ENCODE measurements around the gene SF3A2.

Gene SF3A2

GRCh38 chr19:2243274-2244124, 6.9 kb downstream of the SF3A2 start:
- DNase-seq, result no peak

GRCh38 chr19:2244125-2244411, 7.4 kb downstream of the SF3A2 start:
- DNase-seq, result no peak

- DNase-seq, result no peak
Observed at GRCh38 chr19:2244486-2244885, 7.9 kb downstream of the SF3A2 start.

- no peak for DNase-seq
Observed at GRCh38 chr19:2245273-2245672, 8.6 kb downstream of the SF3A2 start.

GRCh38 chr19:2246014-2246620, 9.5 kb downstream of the SF3A2 start:
- DNase-seq, result no peak

- DNase-seq, result no peak
Observed at GRCh38 chr19:2246801-2247361, 10.3 kb downstream of the SF3A2 start.

GRCh38 chr19:2247433-2248101, 10.9 kb downstream of the SF3A2 start:
- no peak for DNase-seq

GRCh38 chr19:2248136-2249009, 11.7 kb downstream of the SF3A2 start:
- no peak for DNase-seq

- no peak for DNase-seq
Observed at GRCh38 chr19:2249010-2249866, 12.6 kb downstream of the SF3A2 start, which contains the start of gene AMH. Gene AMH, plus strand, starts transcription at chr19:2249323. Its CDS starts 10 bp downstream, at chr19:2249333.

GRCh38 chr19:2249880-2250765, 13.5 kb downstream of the SF3A2 start:
- DNase-seq, result no peak

GRCh38 chr19:2250766-2251105, 14.1 kb downstream of the SF3A2 start:
- DNase-seq, result no peak

- no peak for DNase-seq
Observed at GRCh38 chr19:2251106-2252054, 14.8 kb downstream of the SF3A2 start.

- no peak for DNase-seq
Observed at GRCh38 chr19:2252055-2252796, 15.6 kb downstream of the SF3A2 start.

- DNase-seq, result no peak
Observed at GRCh38 chr19:2252797-2253105, 16.1 kb downstream of the SF3A2 start.

GRCh38 chr19:2253106-2254063, 16.8 kb downstream of the SF3A2 start:
- peak; percentile 62 for DNase-seq

- no peak for DNase-seq
Observed at GRCh38 chr19:2254064-2254872, 17.6 kb downstream of the SF3A2 start.

Measured in CD4-positive, alpha-beta T cell treated with Interleukin-17A for 1 hour (primary cell).